Effector memory CD8-positive, alpha-beta T cell (primary cell): ENCODE results near the gene FBXO33.
"Not testable (repeated sequence)": the region's sequence is repeated elsewhere in the genome, so short reads cannot be mapped to it uniquely, and the experiment has no call there.

Experiments used
- ATAC-seq: fragments of 150-1000 bp; cut with Tn5 transposase; replicated peaks from 2 replicates; pipeline ENCODE4 v1.10.0; 2021; ENCODE audit warnings: mild to moderate bottlenecking, moderate library complexity
- DNase-seq, 3 experiments: peaks; one replicate each; pipeline ENCODE4 v3.0.0; 2021
- H3K27ac Mint-ChIP-seq, 2 donors: one replicate each; pipeline ENCODE4 v1.8.0; 2022; ENCODE audit warnings: mild to moderate bottlenecking in 2 of 2, mixed read lengths in 2 of 2, moderate library complexity in 2 of 2
- H3K27me3 Mint-ChIP-seq, 2 donors: one replicate each; pipeline ENCODE4 v1.8.0; 2022; ENCODE audit warnings: mixed read lengths in 2 of 2
- H3K36me3 Mint-ChIP-seq: one replicate; pipeline ENCODE4 v1.8.0; 2022; ENCODE audit warnings: mild to moderate bottlenecking, moderate library complexity, mixed read lengths; ENCODE audit not compliant: insufficient read depth
- H3K4me1 Mint-ChIP-seq, 2 donors: one replicate each; pipeline ENCODE4 v1.8.0; 2022; ENCODE audit warnings: low read depth in 2 of 2, mixed read lengths in 2 of 2
- H3K4me3 Mint-ChIP-seq, 2 donors: one replicate each; pipeline ENCODE4 v1.8.0; 2022; ENCODE audit warnings: mild to moderate bottlenecking in 2 of 2, mixed read lengths in 2 of 2, moderate library complexity in 2 of 2
- H3K9me3 Mint-ChIP-seq, 2 donors: one replicate each; pipeline ENCODE4 v1.8.0; 2022; ENCODE audit warnings: mixed read lengths in 2 of 2

The FBXO33 gene

DNA sequence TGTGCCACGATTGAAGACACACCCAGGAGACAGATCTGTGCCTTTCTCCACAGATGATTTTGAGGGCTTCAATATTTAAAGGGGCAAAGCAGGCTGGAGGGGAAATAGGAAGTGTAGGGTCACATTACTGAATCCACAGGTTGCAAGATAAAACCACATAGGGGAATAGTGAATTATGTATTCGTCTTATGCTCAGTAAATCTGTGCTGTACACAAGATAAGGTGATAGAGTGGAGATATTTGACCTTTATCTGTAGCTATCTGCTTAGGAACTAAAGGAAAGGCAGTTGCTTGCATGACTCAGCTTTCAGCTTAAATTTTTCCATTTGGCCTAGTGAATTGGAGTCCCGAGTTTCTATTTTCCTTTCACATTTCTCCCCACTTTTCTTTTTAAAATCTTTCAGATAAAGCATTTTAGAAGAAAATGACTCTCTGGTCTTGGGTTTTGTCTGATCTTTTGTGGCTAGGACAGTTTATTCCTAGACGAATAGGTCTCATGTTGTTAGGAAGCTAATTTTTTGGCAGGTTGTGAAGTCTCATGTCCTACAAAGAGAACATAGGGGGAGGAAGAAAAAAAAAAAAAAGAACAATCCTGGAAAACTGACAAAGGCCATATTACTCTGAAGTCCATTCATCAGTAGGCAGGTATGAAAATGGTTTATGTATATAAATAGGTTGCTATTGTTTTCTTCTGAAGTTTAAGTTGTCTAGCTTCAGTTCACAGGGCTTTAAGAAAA lies 55.4 kb downstream of the FBXO33 start:
- no peaks in the 10 kb centered on the region for H3K9me3 Mint-ChIP-seq
- H3K4me1 Mint-ChIP-seq, result peaks cover 0 to 2% of the 10 kb centered on the region in 2 donors
- no peak for ATAC-seq
- H3K27ac Mint-ChIP-seq, result peak overlapping the region in 1 of 2 donors; percentile 27
- H3K36me3 Mint-ChIP-seq, result no peaks in the 10 kb centered on the region
- H3K27me3 Mint-ChIP-seq, result no peaks in the 10 kb centered on the region
- DNase-seq, result no peak
- H3K4me3 Mint-ChIP-seq, result no peak overlapping the region

DNA sequence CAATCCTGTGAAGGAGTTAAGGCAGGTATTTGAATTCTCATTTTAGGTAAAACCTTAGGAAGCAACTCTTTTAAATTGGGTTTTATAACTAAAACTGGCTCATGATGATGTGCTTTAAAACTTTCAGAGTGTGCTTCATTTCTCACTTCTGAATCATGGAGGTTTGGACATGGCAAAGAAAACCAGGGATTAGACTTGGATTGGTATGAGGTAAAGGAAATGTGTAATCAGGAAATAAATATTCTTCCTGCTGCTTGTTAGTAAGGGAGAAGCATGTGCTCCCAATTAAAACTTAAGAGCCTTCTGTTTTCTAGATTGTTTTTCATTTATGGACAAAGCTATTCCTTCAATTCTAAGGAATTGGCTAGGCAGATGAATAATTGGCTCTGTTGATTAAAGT lies 57.4 kb downstream of the FBXO33 start:
- no peaks in the 10 kb centered on the region for H3K27me3 Mint-ChIP-seq
- ATAC-seq (no peak), DNase-seq (no peak)
- no peak overlapping the region for H3K27ac Mint-ChIP-seq
- H3K4me1 Mint-ChIP-seq, result no peaks in the 10 kb centered on the region
- peaks cover 7% of the 10 kb centered on the region for H3K36me3 Mint-ChIP-seq
- no peaks in the 10 kb centered on the region for H3K9me3 Mint-ChIP-seq
- H3K4me3 Mint-ChIP-seq, result no peak overlapping the region

DNA sequence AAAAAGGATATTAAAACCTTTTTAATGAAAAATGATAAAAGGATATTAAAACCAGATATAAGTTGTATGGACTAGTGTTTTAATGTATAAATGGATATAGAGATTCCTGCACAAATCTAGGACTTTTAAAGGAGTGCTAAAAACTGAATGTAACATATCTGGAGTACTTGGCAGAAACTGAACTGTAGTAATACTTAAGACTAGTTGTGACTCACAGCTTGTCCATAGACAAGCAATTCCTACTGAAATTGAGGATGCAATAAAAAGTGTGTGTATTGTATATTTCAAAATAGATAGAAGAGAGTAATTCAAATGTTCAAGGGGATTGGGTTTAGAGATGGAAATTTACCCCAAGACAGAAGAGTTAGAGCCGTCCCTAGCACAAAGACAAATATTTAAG lies 59.6 kb downstream of the FBXO33 start:
- Mint-ChIP-seq H3K4me3 (no peak overlapping the region), H3K4me1 (peaks cover 0 to 5% of the 10 kb centered on the region in 2 donors), H3K9me3 (no peaks in the 10 kb centered on the region), H3K27ac (no peak overlapping the region), H3K27me3 (no peaks in the 10 kb centered on the region), H3K36me3 (peaks cover 11% of the 10 kb centered on the region)
- no peak for ATAC-seq
- no peak for DNase-seq

- H3K27ac Mint-ChIP-seq, result no peak overlapping the region
- no peak overlapping the region for H3K4me3 Mint-ChIP-seq
- ATAC-seq, result no peak
- H3K36me3 Mint-ChIP-seq, result peaks cover 11% of the 10 kb centered on the region
- H3K9me3 Mint-ChIP-seq, result peaks cover 0 to 5% of the 10 kb centered on the region in 2 donors
- no peak for DNase-seq
- no peaks in the 10 kb centered on the region for H3K27me3 Mint-ChIP-seq
- peaks cover 3 to 14% of the 10 kb centered on the region in 2 donors for H3K4me1 Mint-ChIP-seq
Observed at GRCh38 chr14:39370415-39370814, 61.8 kb downstream of the FBXO33 start.

GRCh38 chr14:39369029-39369428 lies 63.2 kb downstream of the FBXO33 start:
- ATAC-seq (no peak), DNase-seq (no peak)
- peak overlapping the region; percentile 3 to 52 for H3K27ac Mint-ChIP-seq
- H3K4me3 Mint-ChIP-seq, result no peak overlapping the region
- H3K27me3 Mint-ChIP-seq, result no peaks in the 10 kb centered on the region
- H3K36me3 Mint-ChIP-seq, result peaks cover 11% of the 10 kb centered on the region
- H3K9me3 Mint-ChIP-seq, result peaks cover 0 to 8% of the 10 kb centered on the region in 2 donors
- peaks cover 3 to 14% of the 10 kb centered on the region in 2 donors for H3K4me1 Mint-ChIP-seq

- H3K9me3 Mint-ChIP-seq, result peaks cover 5 to 14% of the 10 kb centered on the region in 2 donors
- peak overlapping the region; percentile 3 to 52 for H3K27ac Mint-ChIP-seq
- ATAC-seq (no peak), DNase-seq (peak in 2 of 3 experiments; percentile 10 to 16)
- no peak overlapping the region for H3K4me3 Mint-ChIP-seq
- H3K27me3 Mint-ChIP-seq, result no peaks in the 10 kb centered on the region
- H3K4me1 Mint-ChIP-seq, result peaks cover 4 to 18% of the 10 kb centered on the region in 2 donors
- peaks cover 11% of the 10 kb centered on the region for H3K36me3 Mint-ChIP-seq
Observed at GRCh38 chr14:39368261-39368959, 63.8 kb downstream of the FBXO33 start.

DNA sequence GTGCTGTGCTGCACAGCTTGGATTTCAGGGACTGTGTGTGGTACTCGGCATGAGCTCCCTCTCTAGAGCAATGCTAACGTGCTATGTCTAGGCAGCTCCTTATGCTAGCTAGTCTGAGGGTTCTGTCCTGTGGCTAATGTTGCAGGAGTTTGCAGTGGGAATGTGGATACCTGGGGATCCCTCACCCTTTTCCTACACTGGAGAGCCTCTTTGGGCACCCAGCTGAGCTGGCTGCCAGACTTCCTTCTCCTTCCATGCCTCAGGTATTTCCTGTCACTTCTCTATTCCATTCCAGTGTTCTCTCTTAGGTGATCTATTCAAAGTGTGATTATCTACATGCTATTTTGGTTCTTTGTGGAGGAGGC lies 64.9 kb downstream of the FBXO33 start:
- peaks cover 4 to 23% of the 10 kb centered on the region in 2 donors for H3K4me1 Mint-ChIP-seq
- no peak for ATAC-seq
- peak overlapping the region in 1 of 2 donors; percentile 25 for H3K27ac Mint-ChIP-seq

DNA sequence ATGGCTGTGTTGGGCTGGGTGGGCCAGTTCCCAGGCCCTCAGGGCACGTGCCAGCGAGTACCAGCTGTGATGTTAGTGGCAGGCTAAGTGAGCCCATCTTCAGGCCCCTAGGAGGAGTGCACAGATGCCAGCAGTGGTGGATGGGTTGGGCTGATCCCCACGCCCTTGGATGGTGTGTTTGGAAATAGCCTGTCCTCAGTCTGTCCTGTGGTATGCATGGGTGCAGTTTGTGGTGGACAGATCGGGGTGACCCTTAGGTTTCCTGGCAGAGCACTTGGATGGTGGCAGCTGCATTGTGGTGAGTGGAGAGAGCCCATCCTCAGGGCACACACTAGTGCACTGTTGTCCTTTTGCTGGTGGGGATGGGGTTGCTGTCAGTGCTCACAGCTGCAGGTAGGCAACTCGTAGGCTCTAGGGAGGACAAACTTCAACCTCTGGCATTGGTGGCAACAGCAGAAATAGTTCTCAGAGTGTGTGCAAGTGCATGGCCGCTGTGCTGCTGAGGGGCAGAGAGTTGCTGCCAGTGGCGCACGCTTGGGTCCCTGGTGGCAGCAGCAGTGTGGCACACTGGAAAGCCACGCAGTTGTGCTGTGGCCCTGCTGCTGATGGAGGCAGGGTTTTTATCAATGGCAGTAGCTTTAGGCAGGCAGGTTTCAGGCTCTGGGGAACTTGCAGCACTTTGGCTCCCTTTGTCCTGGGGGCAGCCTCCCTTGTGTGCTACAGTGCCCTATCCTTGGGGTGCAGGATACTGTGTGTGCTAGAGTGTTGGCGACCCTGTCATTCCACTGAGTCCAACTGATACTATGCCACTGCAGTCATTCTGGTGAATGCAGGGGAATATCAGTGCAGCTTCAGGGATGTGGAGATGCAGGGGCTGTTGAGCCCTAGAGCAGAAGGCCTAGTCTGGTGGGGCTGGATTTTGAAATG lies 65.5 kb downstream of the FBXO33 start:
- H3K36me3 Mint-ChIP-seq, result peaks cover 11% of the 10 kb centered on the region
- H3K4me1 Mint-ChIP-seq, result peaks cover 4 to 29% of the 10 kb centered on the region in 2 donors
- peaks cover 6 to 15% of the 10 kb centered on the region in 2 donors for H3K9me3 Mint-ChIP-seq
- H3K27me3 Mint-ChIP-seq, result no peaks in the 10 kb centered on the region
- H3K4me3 Mint-ChIP-seq, result no peak overlapping the region
- H3K27ac Mint-ChIP-seq, result no peak overlapping the region
- ATAC-seq (no peak), DNase-seq (no peak)

More for the DNA sequence above, 64.9 kb downstream of the FBXO33 start:
- H3K4me3 Mint-ChIP-seq, result no peak overlapping the region
- DNase-seq, result no peak
- no peaks in the 10 kb centered on the region for H3K27me3 Mint-ChIP-seq
- H3K9me3 Mint-ChIP-seq, result peaks cover 6 to 15% of the 10 kb centered on the region in 2 donors
- peaks cover 11% of the 10 kb centered on the region for H3K36me3 Mint-ChIP-seq

GRCh38 chr14:39365354-39365753 lies 66.9 kb downstream of the FBXO33 start:
- peaks cover 7% of the 10 kb centered on the region for H3K36me3 Mint-ChIP-seq

GRCh38 chr14:39364509-39364908 lies 67.7 kb downstream of the FBXO33 start:
- no peak overlapping the region for H3K4me3 Mint-ChIP-seq
- peaks cover 6 to 15% of the 10 kb centered on the region in 2 donors for H3K9me3 Mint-ChIP-seq
- ATAC-seq, result no peak
- peaks cover 3% of the 10 kb centered on the region for H3K36me3 Mint-ChIP-seq
- no peak overlapping the region for H3K27ac Mint-ChIP-seq
- no peaks in the 10 kb centered on the region for H3K27me3 Mint-ChIP-seq
- peaks cover 6 to 37% of the 10 kb centered on the region in 2 donors for H3K4me1 Mint-ChIP-seq
- no peak for DNase-seq

More at GRCh38 chr14:39365354-39365753, 66.9 kb downstream of the FBXO33 start:
- DNase-seq, result no peak
- Mint-ChIP-seq H3K27me3 (no peaks in the 10 kb centered on the region), H3K4me1 (peaks cover 6 to 35% of the 10 kb centered on the region in 2 donors), H3K4me3 (no peak overlapping the region), H3K9me3 (peaks cover 6 to 15% of the 10 kb centered on the region in 2 donors), H3K27ac (no peak overlapping the region)
- no peak for ATAC-seq

GRCh38 chr14:39361556-39361955 lies 70.7 kb downstream of the FBXO33 start:
- not testable (repeated sequence) for H3K4me3 Mint-ChIP-seq, DNase-seq, H3K36me3 Mint-ChIP-seq, H3K27me3 Mint-ChIP-seq, ATAC-seq
- H3K4me1 Mint-ChIP-seq, result peaks cover 6 to 42% of the 10 kb centered on the region in 2 donors
- H3K27ac Mint-ChIP-seq, result peak overlapping the region in 1 of 2 donors; percentile 41
- peaks cover 6 to 15% of the 10 kb centered on the region in 2 donors for H3K9me3 Mint-ChIP-seq

DNA sequence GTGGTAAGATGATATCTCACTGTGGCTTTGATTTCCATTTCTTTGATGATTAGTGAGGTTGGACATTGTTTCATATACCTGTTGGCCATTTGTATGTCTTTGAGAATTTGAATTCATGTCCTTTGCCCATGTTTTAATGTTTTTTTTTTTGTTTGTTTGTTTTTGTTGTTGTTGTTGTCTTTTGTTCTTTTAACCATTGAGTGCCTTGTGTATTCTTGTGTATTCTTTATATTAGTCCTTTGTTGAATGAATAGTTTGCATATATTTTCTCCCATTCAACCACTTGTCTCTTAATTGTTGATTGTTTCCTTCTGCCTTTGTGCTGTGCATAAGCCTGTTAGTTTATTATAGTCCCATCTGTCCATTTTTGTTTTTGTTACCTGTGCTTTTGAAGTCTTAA lies 71.9 kb downstream of the FBXO33 start:
- no peaks in the 10 kb centered on the region for H3K27me3 Mint-ChIP-seq
- H3K27ac Mint-ChIP-seq, result no peak overlapping the region
- peaks cover 6 to 8% of the 10 kb centered on the region in 2 donors for H3K9me3 Mint-ChIP-seq
- DNase-seq, result no peak
- ATAC-seq, result no peak
- peaks cover 3% of the 10 kb centered on the region for H3K36me3 Mint-ChIP-seq
- no peak overlapping the region for H3K4me3 Mint-ChIP-seq
- peaks cover 3 to 41% of the 10 kb centered on the region in 2 donors for H3K4me1 Mint-ChIP-seq

- H3K36me3 Mint-ChIP-seq, ATAC-seq, H3K27me3 Mint-ChIP-seq, H3K9me3 Mint-ChIP-seq, H3K4me3 Mint-ChIP-seq, DNase-seq, H3K27ac Mint-ChIP-seq: not testable (repeated sequence)
- H3K4me1 Mint-ChIP-seq, result peaks cover 3 to 41% of the 10 kb centered on the region in 2 donors
Observed at GRCh38 chr14:39359069-39359468, 73.2 kb downstream of the FBXO33 start.
